DMS 273 treated with DMSO at 0.1 percent for 48 hours (cell line): ENCODE measurements around the gene EHBP1.
"Not testable (repeated sequence)": the region's sequence is repeated elsewhere in the genome, so short reads cannot be mapped to it uniquely, and the experiment has no call there.

Experiments used
- DNase-seq: peaks from one replicate; lab custom pipeline; 2025; lab: John Stamatoyannopoulos, UW

The EHBP1 gene

DNA sequence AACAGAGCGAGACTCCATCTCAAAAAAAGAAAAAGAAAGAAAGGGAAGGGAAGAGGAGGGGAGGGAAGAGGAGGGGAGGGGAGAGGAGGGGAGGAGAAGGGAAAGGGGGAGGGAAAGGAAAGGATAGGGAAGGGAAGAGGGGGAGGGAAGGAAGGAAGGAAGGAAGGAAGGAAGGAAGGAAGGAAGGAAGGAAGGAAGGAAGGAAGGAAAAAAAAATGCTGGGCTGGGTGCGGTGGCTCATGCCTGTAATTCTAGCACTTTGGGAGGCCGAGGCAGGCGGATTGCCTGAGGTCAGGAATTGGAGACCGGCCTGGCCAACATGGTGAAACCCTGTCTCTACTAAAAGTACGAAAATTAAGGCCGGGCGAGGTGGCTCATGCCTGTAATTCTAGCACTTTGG is 314.2 kb downstream of the EHBP1 start:
- not testable (repeated sequence) for DNase-seq

DNA sequence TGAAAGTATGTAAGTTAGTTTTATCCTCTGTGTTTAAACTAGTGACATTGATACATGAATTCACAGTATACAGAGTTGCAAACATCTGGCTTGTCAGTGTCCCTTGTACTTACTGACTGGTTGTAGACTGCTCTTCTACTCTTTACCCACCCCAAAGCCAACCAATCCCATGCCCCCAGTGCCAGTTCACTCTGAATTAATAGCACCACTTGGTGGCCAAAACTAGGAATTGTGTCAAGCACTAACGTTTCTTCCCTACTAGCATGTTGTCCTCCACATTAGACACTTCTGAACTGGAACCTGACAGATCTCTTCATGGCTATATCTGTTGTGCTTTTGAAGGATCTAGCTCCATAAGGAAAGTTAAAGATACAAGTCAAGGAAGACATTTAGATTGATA is 317.9 kb downstream of the EHBP1 start:
- DNase-seq = peak; percentile 7

DNA sequence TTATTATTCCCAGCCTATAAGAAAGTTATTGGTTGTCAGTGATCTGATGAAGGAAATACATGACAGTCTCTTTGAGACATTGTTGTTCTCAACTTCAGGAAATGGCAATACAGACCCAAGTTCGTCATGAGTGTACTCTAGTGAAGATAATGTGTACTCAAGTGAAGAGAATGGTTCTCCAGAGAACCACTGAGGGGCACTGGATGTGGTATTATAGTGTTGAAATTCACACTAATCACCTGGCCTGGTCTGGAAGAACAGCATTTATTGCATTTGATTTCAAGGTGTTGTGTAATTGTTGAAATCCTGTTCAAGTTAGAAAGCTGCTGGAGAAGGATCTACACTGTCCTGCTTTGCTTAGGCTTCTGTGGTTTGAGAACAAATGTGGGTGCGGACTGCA is 321.7 kb downstream of the EHBP1 start:
- no peak for DNase-seq

DNA sequence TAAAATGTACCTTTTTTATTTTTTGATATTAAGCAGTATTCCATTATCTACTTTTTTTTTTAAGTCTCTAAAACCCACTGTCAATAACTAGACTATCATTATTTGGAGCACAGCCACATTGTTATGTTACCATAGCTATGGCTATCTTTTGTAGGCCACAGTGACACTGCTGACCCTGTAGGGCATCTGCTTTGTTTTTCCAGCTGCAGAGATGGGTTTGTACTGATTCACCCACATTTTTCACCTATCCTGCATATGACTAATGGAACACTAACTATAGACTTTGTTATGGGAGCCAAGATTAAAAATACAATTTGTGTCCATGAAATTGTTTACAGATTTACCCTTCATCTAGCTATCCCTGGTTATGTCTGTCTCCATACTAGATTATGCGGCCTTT is 323.5 kb downstream of the EHBP1 start:
- no peak for DNase-seq

DNA sequence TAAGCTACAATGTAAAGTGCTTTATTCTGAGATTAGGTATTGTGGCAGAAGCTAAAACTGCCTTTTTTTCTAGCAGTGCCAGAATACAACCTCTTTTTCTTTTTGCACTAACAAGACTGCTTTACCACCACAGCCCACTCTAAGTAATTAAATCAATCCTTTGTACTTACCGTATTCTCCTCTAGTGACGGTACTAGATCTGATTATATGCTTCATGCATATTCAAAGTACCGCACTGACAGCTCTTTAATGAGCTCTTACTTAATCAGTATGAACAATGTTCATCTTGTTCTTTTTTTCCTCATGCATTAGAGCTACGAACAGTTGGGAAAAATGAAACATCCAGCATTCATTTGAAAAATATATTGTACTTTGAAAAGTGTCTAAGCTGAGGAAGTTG is 329.0 kb downstream of the EHBP1 start:
- DNase-seq = no peak

DNA sequence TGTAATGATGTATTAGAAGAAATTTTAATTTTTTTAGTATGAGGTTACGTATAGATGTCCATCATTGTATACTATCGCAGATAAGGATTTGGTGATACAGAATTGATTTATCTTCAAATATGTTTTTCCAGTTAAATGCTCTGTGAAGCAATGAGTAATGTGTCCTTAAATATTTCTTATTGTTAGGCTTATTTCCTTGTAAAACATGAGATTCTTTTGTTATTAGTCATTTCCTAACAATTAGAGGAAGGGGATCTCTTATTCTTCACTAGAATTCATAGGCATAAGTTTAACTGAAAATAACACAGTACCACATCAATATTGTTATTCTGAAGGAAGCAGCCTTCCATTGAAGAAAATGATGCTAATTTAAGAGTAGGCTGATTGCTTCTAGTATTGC is 329.7 kb downstream of the EHBP1 start:
- no peak for DNase-seq

DNA sequence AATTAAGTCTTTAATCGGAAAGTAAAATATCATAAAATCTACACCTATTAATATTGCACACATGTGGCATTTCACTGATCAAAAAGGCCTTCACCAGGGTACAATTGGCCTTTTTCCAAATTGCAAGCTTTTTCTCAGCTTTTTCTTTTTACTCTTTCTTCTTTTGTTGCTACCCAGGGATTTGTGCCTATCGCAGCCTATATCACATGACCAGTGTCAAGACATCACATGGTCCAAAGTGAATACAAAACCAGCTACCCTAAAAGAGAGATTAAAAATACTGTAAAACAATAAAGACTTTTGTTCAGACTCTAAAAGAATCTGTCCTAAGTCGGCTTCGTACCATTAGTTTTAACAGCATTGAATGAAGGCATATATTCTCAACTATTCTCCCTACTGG is 330.1 kb downstream of the EHBP1 start:
- DNase-seq = no peak

DNA sequence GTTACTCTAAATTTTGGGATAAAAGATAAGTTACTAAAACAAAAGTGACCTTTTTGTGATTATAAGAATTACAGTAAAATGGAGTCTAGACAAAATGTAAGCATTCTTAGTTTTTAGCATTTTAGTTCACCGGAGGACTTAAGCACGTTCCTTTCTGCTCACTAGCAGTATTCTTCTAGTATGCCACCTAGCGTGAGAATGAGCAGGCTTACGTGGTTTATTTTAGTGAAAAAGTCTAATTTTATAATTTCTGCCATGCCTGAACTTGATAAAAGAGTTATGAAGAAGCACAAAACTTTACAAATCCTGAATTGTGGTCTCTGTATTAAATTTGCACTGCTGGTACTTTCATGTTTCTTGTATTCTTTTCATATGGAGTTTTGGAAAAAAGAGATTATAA is 332.5 kb downstream of the EHBP1 start:
- no peak for DNase-seq

DNA sequence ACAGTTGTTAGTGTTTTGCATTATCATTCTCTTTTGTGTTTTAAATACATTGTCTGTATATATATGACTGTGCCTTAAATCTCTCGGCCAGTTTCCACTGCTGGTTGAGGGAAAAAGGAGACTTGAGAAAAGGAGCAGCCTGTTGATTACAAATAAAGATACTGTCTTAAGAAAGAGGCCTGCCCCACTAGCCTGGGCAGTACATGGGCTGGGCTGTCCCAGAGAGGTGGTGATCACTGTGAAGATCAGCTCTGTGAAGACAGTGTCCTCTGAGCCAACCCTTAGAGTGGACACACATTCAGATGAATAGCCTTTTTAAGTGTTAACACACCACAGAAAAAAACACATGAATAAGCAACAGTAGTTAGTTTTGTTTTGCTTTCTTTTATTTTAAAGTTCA is 335.1 kb downstream of the EHBP1 start:
- DNase-seq = no peak

DNA sequence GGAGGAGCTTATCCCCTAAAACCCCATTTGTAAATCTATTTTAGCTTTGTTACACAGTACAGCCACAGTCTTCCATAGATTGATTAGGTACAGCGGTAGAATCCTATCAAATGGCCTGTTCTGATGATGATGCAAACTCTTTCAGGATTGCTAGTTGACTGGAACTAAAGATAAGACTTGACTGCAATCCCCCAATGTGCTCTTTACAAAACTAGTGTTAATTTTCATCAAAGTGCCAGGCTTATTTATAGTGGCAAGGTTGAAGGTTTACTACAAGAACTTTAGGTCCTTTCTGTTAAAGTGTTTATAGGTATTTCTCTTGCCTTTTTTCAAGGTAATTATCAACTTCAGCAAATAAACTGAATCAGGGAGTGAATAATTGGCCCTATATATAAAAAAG is 336.1 kb downstream of the EHBP1 start:
- DNase-seq = no peak

DNA sequence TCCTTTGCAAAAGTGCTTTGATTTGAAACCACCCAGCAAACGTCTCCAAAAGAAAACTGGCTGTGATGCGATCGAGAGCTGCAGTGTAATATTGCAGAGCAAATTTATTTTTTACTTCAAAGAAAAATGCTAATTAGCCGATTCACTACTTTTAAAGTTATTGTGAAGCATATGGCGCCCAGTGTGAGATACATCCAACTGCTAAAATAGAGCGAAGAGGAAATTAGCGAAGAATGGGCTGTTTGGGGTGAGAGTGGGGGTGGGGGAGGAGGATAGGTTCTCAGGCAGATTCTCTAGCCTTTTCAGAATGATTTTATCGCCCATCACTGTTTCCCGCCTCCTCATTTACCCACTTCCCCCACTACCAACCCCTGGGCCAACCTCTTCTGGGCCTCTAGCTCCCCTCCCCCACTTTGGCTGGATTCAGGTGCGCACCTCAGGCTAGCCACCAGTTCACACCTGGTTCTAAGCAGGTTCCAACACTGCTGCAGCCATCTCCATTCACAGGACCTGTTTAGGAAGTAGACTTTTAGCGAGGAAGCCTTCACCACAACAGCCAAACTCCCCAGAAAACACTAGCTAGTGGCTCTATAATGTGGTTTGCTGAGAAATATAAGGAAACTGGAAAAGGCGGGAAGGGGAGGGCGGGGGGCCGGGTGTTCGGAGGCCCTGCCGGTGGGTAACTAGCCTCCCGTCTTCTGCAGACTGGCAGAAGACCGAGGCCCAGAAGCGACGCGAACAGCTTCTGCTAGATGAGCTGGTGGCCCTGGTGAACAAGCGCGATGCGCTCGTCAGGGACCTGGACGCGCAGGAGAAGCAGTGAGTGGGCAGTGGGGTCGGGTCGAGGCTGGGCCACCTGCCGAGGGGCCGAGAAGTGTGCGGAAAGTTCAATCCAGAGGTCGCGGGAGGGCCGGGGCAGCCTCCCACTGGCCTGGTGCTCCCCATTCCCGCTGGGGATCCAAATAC is 339.1 kb downstream of the EHBP1 start:
- DNase-seq = no peak

DNA sequence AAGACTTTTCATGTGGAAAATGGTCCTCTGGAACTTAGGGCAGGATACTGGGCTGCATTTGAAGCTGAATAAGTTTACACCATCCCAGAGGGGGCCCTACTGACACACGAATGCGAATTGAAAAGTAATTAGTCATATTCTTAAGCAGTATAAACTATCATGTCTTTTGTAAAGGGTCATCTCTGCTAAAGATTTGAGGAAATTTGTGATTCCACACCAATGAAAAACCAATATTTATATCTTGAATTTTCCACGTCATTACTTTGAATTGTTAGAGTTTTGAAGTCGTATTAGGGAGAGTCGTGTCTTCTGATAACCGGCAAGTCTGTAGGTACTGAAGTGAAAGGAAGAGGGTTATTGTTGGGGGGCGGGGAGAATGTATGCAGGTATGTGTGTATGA is 341.0 kb downstream of the EHBP1 start:
- no peak for DNase-seq

DNA sequence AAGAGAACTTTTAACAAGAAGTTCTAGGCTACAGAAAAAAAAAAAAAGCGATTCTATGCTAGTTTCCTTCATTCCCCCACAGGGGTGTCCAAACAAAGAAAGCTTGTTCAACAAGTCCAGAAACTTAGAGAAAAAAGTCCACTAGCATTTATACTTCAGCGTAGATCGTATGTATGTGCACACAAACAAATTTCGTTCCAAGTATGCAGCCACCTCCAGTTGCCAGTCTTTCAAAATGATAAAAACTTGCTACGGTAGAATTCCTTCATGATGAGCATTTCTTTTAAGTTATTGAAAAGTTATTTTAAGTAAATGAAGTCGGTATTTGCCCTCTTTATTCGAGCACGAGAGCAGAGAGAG is 341.4 kb downstream of the EHBP1 start:
- no peak for DNase-seq

DNA sequence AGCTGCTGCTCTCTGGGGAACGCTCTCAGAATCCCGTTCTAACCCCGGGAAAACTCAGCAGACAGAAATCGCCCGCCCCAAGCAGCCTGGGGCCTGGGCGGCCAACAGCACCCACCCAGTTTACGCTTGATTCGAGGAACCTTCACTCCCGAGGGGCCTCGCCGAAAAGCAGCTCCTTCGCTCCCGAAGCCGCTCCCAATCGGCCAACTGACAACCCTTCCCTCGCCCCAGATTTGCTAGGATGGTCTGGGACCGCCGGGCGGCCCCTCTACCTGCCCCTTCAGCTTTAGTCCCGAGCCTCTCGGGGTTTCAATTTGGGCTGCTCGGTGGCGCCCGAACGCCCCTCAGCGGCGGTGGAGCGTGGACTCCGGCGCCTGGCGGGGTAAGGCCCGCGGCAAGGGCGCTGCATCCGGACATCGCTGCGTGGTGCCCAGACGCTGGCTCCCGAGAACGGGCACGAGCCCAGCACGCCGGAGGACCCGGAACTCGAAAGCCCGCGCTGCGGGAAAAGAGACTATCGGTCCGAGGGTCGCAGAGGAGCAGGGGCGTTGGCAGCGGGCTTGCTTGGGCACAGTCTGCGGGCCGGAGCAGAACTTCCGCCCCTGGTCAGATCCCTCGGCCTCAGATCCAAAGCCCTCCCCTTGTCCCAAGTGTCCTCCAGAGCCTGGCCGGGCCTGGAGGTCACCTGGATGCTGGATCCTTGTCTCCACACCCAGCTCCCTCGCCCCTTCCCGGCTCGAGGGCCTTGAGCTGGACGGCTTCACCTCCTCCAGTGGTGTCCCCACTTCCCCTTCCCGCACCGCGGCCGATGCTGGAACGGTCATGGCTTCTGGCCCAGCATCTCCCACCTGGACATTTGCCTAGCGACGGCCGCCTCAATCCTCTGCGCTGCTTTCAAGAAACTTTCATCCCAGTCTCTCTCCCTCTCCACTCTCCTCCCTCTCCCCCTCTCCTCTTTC is 342.1 kb downstream of the EHBP1 start:
- no peak for DNase-seq

DNA sequence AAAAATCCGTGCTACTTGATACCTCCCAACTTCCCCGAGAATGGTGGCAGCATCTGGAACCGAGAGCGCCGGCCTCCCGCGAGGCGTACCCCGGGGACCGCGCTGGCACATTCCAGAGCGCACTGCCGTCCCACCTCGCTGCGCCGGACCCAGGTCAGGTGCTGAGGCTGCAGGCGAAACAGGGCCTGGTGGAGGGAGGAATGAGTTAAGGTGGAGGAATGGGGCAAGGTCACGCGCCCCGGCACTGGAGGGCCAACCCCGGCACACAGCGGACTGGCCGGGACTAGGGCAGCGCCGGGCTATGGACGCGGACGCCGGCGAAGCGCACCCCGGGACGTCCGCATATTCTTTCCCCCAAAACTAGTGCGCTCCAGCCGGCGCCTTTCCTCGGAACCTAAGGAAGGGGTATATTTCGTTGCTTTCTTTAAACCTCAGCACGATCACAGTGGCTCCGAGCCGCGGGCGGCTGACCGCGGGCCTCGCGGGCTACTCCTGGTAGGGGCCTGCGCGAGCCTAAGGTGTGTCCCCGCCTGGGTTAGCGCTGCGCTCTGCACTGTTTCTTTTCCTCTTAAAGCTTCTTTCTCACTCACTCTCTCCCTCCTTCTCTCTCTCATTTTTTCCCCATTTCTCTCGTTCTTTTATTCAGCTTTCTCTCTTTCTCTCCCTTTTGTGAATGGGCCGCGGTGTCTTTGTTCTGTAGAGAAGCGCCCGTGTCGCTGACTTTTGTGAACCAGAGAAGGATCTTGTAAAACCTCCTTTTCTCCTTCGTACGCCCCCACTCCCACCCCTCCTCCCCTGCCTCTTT is 343.1 kb downstream of the EHBP1 start:
- DNase-seq = no peak

DNA sequence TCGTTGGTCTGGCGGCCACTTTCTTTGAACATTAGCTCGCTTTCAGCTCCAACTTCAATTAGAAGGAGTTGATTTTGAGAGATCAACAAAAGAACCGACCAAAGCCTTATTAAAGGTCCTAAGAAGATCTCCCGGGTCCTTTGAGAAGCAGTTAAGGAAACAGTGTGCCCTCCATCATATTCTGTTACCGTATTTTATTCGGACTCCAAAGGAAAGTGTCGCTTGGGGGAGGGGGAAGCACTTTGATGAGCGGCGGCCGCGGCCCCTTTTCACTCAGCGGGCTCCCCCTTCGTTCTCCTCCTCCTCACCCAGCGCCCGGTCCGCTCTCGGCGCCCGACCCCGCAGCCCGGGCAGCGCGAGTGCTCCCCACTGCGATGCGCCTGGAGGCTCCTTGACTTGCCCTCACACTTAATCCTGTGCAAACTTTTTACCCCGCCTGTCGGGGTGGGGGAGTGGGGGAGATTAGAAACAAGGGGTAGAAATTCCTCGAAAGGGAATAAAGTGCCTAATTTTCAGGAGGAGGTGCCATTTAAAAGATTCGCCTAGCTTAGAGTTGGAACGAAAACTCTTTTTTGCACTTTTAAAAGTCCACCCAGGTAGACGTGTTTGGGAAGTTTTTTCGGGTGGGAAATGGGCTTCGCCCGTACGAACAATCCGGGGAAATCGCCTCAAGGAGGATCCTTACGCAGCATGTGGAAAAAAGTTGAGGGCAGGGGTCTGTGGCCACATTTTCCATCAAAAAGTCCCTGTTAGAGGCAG is 343.9 kb downstream of the EHBP1 start:
- no peak for DNase-seq

DNA sequence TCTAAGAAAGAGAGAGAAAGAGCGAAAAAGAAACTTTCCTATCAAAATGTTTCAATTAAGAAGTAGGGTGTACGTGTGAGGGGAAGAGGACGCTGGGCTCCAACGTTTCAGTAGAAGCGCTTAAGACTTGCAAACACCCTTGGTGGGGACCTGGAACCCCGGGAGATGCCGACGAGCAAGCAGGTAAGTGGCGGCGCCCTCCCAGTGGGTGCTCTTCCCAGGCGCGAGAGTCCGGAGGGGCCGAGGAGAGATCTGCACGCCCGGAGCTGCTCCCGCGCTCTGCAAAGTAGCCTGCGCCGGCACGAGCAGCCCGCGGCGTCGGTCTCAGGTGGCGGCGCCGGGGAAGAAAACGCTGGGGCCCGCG is 344.4 kb downstream of the EHBP1 start:
- no peak for DNase-seq

DNA sequence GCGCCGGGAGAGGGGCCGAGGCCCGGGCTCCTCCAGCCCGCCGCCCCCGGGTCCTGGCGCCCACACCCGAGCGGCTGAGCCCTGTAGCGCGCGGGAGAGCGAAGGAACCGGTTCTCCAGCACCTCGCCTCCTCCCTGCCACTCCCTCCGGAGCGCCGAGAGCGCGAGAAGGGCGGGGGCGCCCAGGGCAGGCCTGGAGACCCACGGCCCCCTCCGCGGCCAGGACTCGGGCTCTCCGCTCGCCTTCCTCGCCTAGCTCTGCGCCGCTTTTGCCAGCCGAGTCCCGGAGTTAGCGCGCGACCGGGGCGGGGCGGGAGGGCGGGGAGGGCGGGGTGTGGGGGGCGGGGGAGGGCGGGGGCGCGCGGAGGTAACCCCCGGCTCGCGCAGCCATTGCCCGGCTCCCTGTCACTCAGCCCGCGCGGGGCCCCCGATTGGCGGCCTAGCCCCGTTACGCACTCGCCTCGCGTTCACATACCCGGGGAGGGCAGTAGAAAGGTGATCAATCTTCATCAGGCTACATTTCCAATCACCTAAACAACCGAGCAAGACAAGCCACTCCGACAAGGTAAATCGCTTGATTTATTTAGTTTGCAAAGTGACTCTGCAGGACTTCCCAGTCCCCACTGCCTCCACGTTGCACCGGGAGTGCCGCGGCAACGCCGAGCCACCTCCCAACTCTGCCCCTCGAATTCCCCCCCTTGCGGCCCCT is 345.0 kb downstream of the EHBP1 start, which contains the start of gene OTX1:
Gene OTX1, plus strand, starts transcription at position 497 of the 708 bp plus-strand sequence. CDS start 2,161 bp downstream, outside the sequence.
- peak; percentile 70 for DNase-seq

DNA sequence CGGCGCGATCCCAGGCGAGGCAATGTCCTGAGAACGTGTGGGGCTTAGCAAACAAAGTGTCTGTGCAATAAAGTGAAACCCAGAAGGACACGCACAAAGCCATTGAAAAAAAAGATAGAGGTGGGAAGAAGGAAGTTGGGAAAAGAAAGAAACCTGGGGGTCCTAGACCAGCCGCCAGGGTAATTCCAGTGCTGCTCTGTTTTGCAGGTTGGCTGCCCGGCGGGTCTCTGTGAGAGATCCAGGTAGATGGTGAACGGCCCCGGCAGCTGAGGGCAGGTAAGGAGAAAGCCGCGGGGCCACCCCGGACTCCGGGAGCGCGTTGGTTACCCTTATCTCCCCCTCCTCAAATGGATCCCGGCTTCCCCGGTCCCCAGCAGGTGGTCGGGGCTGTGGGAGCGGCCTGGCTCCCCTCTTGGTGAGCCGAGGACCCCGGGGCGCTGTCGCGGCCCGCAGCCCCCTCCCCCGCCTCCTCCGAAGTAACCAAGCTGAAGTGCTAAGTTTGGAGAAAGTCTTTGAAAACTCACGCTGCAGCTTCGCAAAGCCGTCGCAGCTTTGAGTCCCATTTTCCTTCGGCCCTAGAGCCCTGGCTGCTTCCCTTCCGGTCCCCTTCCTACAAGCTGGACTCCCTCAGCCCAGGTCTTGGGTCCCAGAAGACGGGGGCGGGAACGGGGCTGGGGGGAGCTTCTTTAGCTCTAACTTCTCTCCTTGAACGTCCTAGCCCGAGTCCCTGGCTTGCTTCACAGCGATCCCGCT is 345.7 kb downstream of the EHBP1 start:
- no peak for DNase-seq

DNA sequence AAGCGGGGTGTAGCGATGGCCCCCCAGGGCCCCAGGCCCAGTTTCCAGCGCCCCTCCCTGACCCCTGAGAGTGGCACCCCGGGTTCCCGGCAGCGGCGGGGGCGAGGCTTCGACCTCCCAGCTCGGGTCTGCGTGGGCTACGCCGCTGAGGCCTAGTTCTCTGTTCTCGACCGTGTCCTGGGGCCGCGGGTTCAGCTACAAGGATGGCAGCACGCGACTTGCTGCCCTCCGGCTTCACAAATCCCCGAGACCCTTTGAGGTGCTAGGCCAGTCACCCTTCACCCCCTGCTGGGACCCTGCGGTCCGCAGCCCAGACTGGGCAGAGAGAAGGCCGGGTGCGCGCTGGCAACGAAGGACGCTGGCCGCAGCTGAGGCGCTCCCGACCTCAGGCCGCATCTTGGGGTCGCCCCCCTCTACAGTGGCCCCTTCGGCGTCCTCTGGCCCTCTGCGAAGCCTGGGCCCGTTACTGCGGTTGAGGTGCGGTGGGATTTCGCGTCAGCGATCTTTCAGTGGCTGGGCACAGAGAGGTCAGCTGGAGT is 346.4 kb downstream of the EHBP1 start:
- DNase-seq = no peak
